ENCODE measurements around the gene SRRM1.

DNA sequence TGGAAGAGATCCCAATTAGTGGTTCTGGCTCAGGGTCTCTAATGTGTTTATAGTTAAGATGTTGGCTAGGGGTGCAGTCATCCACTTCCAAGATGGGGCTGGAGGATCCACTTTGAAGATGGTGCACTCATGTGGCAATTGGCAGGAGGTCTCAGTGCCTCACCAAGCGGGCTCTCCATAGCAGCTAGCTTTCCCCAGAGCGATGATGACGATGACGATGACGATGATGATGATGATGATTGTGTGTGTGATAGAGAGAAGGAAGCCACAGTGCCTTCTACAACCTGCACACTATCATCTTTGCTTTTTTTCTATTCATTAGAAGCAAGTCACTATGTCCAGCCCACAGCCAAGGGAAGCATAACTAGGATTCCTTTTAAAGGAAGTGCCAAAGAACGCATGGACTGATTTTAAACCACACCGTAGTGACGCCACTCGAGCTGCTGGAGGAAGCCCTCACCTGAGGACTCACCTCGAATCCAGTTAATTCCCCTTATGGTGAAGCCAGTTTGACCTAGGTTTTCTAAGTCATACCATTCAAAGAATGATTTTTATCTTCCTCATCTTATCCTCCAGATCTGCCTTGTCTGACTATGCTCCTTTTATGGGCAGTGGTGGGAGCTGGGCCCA is 49.4 kb downstream of the SRRM1 start:
- TF ChIP-seq, protein P1, sequence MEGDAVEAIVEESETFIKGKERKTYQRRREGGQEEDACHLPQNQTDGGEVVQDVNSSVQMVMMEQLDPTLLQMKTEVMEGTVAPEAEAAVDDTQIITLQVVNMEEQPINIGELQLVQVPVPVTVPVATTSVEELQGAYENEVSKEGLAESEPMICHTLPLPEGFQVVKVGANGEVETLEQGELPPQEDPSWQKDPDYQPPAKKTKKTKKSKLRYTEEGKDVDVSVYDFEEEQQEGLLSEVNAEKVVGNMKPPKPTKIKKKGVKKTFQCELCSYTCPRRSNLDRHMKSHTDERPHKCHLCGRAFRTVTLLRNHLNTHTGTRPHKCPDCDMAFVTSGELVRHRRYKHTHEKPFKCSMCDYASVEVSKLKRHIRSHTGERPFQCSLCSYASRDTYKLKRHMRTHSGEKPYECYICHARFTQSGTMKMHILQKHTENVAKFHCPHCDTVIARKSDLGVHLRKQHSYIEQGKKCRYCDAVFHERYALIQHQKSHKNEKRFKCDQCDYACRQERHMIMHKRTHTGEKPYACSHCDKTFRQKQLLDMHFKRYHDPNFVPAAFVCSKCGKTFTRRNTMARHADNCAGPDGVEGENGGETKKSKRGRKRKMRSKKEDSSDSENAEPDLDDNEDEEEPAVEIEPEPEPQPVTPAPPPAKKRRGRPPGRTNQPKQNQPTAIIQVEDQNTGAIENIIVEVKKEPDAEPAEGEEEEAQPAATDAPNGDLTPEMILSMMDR (IDR thresholded peaks at IDR 0.05; ENCODE audit: poor library complexity): no peak
- no peak for TF ChIP-seq EZH2phosphoT487 (IDR thresholded peaks at IDR 0.05; ENCODE audit: low read depth, severe bottlenecking, unreplicated experiment)
- TF ChIP-seq EZH2 (IDR thresholded peaks at IDR 0.05; ENCODE audit: borderline replicate concordance): no peak
